Stimulated activated CD8-positive, alpha-beta memory T cell treated with anti-CD3 and anti-CD28 coated beads, Interleukin-4, amount 100 ng/mL, for 4 hours (primary cell): Measurements from ENCODE around the gene PDIA5.
"Not testable (repeated sequence)": the region's sequence is repeated elsewhere in the genome, so short reads cannot be mapped to it uniquely, and the experiment has no call there.

Source experiments
- DNase-seq, 2 donors: peaks; one replicate each; pipeline ENCODE4 v3.0.0-alpha.2; 2020; ENCODE audit warnings: low read depth in 2 of 2, low spot score in 1 of 2

Gene PDIA5

DNA sequence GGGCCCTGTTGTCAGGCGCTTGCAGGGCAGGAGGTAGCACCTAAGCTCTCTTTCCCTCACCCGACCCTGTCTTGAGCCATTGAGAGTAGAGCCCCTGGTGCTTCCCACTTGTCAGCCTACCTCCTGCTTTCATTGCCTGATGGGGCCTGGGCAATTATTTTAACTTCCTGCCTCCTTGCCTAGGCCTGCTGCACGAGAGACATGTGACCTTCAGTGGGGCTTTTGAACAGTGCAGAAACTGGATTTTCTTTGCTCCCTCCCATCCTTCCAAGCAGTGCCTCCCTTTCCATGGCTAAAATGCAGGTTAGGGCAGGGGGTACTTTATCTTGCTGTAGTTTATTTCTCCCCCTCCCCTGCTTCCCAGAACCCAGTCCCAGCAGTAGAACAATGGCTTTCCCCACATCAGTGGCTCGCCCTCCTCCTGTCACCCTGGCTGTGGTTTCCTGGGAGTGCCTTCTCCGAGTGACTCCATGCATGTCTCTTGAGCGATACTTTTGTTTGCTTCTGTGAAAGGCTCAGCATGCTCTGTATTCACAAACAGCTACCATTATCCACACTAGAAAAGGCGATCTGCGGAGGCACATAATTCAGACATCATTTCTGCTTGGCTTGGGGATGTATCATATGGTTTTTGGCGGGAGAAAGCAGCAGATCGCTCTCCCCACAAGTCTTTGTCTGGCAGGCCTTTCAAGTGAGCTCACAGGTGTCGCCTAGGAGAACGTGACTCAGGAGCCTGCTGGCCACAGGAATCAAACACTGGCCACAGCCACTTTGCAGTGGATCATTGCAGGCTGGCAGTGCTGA lies 24.1 kb downstream of the PDIA5 start:
- no peak for DNase-seq

DNA sequence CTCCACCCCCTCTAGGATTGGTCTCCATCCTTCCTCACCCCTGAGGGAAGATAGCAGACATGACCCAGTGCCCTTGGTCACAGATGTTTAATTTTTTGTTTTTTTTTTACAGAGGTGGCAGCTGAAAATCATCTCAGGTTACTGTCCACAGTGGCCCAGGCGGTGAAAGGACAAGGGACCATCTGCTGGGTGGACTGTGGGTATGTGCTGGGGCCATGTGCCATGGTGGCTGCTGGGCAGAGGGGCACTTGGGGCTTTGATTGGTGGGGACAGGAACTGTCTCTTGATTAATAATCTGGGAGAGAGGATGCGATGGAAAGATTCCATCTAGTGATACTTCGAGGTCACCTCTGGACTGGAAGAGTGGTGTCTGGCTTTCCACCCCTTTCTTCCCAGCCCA lies 25.4 kb downstream of the PDIA5 start:
- DNase-seq: no peak

DNA sequence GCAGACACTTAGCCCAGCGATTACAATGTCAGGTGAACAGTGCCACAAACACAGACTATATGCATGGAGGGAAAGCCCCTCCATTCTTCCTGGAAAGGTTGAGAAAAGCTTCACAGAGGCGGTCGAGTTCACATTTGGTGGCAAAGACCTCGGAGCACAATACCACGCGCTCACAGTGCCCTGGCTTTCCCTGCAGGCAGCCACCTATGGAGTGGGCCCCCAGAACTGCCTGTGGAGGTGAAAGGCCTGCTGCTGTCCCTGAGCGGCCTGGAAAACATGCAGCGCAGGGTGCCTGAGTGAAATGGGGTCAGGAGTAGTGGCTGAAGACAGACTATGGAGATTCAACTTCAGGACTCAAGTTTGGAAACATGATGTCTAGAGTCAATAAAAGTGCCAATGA lies 26.9 kb downstream of the PDIA5 start:
- DNase-seq: no peak

DNA sequence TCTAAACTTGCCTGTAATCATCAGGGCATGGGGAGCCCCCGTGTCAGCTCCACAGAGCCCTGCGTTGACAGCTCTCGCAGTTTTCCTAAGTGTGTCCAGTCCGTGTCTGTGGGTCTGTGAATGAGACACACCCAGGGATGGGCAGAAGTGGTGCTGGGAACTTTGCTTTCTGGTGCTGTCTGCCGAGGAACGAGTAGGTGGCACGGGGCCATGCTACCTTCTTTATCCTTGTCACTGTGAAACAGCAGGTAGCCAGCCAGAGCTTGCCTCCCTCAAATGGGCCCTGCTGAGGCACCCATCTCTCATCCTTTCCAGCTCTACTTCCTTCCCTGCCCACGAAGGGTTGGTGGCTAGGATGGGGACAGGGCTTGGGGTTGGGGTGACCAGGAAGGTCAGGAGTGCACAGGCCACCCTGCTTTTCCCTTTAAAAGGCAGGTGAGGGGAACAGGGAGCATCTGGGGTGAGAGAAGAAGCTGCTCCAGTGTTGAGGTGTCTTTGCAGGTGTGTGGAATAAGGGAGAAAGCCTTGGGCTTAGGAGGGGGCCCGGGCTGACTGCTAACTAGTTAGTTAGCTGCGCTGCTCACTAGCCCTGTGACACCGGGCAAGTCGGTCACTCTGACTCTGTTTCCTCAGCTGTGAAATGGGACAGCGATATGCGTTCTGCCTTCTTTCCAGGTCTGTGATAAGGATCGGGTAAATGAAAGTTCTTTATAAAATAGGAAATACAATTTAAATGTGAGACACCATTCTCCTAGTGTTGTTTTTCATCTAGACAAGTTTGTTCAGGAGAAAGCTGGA lies 27.9 kb downstream of the PDIA5 start:
- no peak for DNase-seq

DNA sequence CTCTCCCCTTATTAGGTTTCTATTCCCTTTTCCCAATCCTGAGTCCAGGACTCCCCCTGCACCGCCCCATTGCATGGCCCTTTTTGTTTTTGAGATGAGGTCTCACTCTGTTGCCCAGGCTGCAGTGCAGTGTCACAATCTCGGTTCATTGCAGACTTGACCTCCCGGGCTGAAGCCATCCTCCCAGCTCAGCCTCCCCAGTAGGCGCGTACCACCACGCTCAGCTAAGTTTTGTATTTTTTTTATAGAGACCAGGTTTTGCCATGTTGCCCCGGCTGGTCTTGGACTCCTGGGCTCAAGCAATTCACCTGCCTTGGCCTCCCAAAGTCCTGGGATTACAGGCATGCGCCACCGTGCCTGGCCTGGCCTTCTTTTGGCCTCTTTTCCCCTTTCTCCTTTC lies 29.3 kb downstream of the PDIA5 start:
- DNase-seq: no peak

DNA sequence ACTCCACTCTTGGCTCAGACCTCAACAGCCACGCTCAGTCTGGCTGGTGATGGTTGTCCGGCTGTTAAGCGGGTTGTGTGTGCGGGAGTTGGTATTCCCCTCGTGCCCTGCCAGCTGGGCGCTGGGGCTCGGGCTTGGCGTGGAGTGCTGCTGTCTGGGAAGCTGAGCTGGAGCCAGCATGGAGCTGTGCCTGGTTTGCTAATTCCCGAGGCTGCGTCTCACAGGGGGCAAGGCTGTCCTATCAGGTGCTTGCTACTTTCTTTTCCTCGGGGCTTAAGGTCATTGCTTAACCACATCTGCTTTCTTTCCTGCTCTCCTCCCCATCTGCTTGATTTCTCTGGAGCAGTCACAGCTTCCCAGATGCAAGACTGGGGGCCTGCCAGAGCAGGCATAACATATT lies 29.9 kb downstream of the PDIA5 start:
- no peak for DNase-seq

DNA sequence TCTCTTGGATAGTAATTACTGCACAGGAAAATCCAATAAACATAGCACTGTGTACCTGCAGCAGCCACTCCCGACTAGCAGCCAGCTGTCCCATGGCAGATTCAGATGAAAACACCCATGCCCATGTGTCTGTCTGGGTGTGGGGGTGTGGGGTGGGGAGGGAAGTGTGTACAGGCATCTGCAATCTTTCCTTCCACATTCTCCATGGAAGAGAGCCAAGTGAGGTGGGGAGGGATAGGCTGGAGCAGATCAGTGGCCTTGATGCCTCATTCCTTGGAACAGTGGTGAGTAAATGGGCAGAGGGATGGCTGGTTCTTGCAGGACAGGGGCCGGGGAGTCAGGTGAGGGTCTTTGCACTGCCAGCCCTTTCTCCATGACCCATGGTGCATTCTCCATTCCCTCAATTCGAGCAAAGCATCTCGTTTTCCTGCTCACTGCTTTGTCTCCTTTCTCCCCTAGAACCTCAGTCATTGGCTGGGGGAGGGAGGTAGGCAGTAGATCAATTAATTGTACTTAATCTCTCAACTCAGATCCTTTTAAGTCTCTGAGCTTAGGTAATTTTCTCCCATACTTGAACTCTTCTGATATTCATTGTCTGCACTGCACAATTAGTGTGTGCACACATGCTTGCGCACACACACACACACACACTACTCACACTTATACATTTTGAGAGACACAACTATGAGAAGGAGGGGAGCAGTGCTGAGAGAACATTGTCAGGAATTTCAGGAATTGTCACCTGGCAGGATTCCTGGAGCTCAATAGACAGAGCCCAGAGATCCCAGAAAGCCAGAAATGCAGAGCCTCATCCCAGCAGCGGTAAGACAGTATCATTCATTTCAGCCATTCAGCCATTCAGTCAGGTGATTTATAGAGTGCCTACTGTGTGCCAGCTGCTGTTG lies 31.9 kb downstream of the PDIA5 start:
- DNase-seq: no peak

DNA sequence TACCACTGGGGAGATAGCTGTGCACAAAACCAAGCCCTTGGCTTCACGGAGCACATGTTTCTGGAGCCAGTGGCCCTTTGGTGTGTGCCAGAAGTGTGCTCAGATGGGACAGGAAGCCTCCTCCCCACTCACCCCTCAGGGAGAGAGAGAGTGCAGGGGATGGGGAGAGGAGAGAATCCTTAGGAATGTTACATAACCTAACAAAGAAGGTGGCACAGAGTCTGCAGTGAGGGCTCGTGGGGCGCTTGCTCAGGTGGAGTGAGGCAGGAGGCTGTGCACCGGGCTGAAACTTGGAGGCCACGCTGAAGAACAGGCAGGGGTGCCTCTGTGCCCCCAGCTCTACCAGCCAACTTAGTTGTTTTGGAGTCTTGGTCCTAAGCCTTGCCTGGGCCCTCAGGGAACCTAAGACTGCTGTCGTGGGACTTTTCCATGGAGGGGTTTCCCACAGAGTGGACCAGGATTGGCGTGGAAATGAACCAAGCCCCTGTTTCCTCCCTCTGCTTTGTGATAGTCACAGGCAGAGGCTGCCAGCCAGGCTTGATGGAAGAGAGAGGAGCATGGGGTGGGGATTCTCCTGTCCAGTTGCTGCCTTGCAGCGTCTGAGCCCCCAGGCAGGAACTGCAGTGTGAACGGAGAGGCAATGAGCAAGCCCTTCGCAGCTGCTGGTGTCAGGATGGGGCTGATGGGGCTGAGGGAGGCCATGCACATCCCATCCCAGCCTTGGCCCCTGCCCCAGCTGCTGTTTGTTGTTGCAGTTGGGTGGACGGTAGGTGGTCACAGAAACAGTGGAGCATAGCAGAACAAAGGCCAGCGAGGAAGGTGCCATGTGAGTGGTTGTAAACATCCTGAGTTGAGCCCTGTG lies 32.7 kb downstream of the PDIA5 start:
- DNase-seq: no peak

DNA sequence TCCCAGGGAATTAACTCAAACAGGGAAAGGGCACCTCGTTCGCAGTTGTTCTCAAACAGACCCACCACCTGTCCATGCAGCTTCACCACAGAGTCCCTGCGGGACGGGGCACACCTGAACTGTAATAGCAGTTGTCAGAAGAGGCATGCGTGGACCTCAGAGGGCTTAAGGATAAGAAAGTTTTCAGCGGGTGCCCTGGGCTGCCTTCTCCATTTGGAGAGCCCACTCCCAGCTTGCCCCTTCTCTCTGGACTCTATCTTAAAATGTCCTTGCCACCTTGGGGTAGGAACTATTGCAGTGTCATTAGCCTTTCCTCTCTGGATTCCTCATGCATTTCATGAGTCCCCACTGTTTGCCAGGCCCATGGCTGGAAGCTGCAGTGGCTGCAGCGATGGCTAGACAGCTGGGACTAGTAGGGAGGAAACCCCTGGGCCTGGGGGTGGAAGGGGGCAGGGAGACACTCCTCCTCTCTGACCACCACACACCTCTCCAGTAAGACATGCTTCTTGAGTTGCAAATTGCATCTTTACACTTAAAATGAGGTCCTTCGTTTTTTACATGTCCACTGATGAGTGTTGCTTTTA lies 33.5 kb downstream of the PDIA5 start:
- DNase-seq: no peak

DNA sequence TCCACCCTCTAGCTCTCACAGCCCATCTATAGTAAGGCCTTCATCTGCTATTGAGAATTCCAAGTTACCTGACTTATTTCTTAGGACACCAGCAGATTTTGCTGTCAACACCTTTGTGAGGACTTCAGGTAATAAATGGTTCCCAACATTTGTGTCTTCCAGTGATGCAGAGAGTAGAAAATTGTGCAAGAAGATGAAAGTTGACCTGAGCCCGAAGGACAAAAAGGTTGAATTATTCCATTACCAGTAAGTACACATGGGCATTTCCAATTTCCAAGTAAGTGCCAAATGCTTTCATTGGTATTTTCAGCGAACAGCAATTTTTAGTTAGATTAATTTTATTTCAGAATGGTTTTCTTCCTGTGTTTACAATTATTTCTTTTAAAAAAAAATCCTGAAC lies 35.4 kb downstream of the PDIA5 start:
- no peak for DNase-seq

DNA sequence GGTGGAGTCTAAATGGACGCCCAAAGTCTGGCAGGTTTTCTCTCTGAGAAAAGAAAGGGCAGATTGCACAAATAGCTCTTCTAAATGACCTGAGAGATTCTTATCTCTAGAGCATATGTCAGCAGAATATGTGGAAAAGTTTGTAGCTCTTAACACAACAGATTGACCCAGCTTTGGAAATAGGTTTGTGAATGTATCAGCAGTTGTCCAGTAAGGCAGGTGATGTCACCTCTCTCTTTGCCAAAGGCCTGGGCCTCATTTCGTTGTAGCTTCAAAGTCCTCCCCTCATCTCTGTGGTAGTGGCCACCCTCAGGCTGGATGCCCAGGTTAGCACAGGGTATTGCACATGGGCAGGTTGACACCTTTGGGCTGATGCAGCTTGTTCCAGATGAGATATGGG lies 36.0 kb downstream of the PDIA5 start:
- no peak for DNase-seq

DNA sequence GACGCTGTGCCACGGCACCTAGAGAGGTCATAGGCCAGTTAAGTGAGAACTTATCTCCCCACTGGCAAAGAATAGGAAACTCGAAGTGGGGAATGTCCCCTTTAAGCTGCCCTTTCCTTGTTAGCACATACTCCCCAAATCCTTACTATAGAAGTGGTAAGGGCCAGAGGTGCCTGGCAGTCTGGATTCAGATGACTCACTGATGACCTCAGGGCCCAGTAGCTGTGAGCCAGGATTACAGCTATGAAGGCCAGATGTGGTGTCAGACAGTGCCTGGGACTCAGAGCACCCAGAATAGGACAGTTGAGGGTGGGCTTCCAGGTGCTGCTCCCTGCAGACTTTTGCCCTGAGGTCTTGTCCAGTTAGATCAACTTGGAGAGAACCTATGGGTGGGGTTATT lies 37.7 kb downstream of the PDIA5 start:
- DNase-seq: no peak

DNA sequence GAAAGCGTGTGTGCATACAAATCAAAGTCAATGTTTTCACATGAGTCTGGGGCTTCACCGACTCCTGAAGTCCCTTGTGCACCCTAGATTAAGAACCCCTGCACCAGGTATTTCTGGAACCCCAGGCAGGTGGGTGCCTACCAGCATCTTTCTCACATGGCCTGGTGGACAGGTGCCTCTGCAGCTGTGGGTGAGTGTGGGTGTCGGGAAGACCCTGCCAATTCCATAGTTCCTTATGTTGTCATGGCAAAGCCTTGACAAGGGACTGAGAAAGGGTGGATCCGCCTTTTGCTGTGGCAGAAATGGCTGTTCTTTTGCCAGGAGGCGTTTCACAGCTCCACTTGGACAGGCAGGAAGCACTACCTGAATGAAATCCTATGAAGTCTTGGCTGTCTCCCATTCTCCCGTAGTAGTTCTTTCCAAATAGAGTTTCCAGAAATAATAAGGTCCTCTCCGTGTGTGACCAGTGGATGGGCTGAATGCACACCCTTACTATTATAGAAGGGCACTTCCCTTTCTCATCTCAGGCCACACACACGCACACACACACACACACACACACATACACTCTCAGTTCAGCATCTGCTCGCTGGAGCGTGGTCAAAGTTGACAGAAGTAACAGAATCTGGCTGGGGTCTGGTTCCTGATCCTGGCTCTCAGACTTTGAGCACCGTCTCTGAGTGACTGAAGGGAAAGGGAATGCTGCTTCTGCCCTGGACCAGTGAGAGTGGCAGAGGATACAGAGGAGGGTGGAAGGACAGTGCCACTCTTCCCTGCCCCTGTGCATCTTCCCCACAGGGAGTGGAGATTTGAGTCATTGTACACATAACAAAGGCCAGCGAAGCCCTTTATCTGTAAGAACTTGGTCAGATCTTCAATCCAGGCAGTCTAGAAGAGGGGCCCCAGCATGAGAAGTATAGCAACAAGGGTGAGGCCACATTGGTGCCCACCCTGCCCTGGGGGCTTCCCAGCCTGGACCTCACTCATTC lies 38.7 kb downstream of the PDIA5 start:
- DNase-seq: no peak

DNA sequence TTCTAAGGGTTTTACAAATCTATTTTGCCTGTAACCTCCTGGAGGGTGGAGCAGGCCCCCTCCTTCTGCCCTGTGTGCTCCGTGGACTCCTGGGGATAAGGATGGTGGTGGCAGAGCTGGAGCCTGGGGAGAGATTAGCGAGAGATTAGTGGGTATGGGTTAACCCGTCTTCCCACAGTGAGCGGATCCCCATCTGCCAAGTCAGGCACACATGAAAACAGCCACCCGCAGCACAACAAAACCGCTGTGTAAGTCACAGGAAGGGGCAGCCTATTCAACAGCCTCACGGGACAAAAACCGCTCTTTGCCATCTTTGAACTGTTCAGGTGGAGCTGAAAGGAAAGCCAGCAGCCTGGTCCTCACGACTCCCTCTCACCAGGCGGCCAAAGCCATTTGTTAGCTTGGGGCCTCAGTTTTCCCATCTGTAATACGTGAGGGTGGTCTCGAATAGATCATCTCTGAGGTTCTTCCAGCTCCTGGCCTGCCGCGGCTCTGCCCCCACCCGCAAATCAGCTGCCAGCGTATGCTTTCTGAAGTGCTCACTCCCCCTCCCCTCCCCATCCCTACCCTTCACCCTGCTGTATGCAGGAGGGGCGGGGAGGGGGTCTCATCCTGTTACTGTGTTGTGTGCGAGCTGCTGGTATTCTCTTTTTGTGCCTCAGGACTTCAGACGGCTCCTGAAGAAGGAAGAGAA lies 43.6 kb downstream of the PDIA5 start:
- DNase-seq: no peak

DNA sequence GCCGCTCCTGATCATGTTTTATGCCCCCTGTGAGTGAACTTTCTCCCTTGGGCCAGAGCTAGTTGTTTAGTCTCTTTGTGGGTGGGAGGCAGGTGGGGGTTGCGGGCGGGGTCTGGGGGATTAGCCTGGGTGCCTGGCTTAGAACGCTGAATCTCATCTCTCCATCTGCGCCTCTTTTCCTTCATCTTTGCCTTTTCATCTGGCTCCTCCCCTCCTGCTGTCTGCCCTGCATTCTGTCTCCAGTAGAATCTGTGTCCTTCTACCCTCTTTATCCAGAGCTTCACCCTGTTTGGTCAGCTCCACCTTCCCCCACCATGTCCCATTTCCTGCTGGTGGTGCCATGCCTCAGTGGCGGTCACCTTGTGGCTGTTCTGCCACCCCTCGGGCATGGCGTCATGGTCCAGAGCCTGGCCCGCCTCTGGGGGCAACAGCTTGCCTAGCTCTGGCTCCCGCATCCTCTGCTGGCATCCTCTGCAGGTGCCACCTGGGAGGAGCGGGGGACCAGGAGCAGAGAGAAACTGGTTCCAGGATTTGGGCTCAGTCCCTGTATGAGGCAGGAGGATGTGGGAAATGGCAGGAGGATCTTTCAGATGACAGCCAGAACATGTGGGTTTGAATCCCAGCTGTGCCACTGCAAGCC lies 44.3 kb downstream of the PDIA5 start:
- no peak for DNase-seq

DNA sequence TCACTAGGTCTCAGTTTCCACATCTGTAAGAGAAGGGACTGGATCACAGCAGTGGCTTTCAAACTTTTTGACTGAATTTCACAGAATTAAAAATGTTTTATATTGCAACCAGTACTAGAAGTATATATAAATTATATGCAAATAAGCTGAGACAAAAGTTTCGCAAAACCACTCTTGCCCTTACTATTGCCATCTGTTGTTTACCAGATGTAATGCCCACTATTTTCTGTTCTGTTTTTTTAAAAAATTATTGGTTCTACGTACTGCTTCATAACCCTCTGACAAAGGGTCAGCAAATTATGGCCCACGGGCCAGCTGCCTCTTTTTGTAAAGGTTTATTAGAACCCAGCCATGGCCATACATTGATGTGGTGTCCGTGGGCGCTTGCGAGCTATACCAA lies 44.8 kb downstream of the PDIA5 start:
- DNase-seq: no peak

DNA sequence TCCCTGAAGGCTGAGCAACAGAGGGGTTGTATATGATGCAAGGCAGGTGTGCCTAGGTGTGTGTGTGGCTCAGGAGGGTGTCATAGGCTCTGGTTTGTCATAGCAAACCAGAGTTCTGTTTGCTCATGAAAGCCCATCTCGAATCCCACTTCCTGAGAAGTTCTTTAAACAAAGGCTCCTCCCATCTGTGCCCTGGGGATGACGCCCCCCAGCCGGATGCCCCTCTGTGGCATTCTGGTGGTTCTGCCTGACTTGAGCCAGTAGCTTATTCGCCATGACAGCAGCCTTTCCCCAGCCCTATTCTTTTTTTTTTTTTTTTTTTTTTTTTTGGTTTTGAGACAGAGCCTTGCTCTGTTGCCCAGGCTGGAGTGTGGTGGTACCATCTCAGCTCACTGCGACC lies 45.4 kb downstream of the PDIA5 start:
- DNase-seq: no peak

DNA sequence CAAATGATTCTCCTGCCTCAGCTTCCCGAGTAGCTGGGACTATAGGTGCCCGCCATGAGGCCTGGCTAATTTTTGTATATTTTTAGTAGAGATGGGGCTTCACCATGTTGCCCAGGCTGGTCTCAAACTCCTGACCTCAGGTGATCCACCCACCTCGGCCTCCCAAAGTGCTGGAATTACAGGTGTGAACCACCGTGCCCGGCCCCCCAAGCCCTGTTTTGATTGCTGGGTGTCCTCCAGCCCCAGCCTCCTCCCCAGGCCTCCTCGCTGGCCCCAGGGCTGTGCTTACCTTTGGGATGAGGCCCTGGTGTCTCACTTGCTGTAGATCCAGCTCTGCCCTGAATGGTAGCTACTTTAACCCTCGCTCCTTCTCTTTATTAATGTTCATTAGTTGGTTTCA lies 45.8 kb downstream of the PDIA5 start:
- not testable (repeated sequence) for DNase-seq
